CD4-positive, alpha-beta T cell treated with Interferon alpha-2 for 1 hour (primary cell): ENCODE data around the gene C11orf97.
A peak's percentile ranks its signal among the peaks of the same experiment; 100 is the strongest.
"Not testable (repeated sequence)": the region's sequence is repeated elsewhere in the genome, so short reads cannot be mapped to it uniquely, and the experiment has no call there.

Source experiments
- DNase-seq, 2 donors: peaks; one replicate each; pipeline ENCODE4 v3.0.0-alpha.2; 2020 to 2022

The C11orf97 gene

DNA sequence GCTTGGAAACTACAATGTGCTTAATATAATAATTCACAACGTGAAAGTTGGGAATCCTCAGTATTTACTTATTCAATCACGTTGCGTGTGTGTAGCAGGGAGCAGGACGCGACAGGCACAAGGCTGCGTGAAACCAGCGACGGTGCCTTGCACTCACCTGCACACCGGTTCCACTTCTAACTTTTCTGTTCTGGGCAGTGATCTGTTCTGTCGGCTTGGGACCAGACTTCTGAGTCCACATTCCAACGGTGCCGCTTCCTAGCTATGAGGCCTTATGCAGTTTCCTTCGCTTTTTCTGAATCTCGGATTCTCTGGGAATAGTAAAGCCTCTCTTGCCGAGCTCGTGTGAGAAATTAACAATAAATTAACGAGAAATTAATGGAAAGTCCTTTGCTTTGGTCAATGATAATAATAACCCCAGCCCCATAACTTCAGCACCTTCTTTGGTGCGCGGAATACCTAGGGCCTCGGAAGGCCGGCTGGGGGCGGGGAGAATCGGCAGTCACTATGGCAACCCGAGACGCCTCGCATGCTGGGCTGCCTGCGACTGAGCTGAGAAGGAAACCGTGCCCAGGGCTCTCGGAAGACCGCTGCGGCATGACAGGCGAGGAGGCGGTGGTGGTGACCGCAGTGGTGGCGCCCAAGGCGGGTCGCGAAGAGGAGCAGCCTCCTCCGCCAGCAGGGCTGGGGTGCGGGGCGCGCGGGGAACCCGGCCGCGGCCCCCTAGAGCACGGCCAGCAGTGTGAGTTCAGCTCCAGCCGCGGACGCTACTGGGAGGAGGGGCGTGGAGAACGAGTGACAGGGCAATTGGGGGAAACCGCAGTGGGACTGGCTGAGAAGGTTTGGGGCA, at the start of gene C11orf97:
TSS of gene C11orf97 (plus strand) at position 530 of the 850 bp plus-strand sequence. CDS start at position 598, 68 bp downstream.
- peak; percentile 57 to 67 for DNase-seq

GRCh38 chr11:94469416-94469815, 42.8 kb upstream of the C11orf97 start:
- no peak for DNase-seq

GRCh38 chr11:94472916-94473799, 39.1 kb upstream of the C11orf97 start:
- DNase-seq, result peak in 1 of 2 donors; percentile 44

DNA sequence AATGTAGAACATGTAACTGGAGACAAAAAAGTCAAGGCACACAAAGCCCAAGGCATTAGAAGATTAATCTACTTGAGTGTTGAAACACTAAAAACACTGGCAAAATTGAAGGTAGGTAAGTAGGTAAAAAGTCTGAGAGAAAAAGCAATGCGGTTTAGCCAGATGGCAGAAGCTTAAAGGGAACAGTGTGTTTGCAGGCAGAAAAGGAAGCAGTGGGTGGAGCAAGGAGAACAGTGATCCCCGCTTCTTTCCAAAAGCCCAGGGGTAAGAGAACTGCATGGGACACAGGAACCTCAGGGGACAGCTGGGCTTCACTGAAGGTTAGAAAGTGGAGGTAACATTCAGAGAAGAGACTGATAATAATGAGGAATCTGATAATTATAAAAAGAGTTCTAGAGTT, 34.6 kb upstream of the C11orf97 start:
- DNase-seq, result no peak

- DNase-seq, result no peak
Observed at GRCh38 chr11:94481342-94481741, 30.9 kb upstream of the C11orf97 start.

- DNase-seq, result no peak
Observed at GRCh38 chr11:94486068-94486467, 26.2 kb upstream of the C11orf97 start.

DNA sequence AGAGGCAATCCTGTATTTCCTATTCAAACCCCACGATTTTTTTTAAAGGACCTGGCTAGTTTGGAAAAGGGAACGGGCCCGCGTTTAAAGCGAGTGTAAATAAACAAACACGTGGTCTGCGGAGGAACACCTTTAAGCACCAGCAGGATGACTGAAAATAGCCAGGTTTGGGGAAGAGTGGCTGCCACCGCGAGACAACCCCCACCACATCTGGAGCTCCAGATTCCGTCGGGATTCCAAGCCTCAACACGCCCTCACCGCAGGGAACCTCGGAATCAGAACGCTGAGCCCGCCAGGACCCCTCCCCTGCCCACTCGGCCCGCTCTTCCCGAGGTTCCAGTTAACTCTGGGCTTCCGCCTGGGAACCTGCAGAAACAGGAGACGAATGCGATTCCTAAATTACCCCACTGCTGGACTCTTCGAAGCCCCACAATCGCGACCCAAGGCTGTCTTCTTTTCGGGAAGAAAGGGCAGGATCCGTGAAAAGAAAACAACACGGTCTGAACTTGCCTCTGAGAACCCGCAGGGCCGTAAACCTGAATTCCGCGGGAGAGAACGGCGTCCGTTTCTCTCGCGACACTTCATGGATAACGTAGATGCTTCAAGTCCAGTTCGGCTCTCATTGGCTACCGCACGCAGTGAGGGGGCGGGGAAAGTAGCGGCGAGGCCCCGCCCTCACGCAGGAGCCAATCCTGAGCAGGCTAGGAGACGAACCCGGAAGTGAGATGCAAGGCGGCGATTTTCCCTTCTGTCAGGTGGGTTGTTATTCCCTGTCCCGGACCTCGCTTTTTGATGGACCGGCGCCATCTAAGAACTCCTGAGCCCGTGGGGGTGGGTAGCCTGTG, 18.8 kb upstream of the C11orf97 start, which contains the start of the genes ANKRD49 and MRE11:
TSS of gene ANKRD49 (plus strand) at position 704 of the 845 bp plus-strand sequence. CDS start 2,710 bp downstream, outside the sequence.
TSS of gene MRE11 (minus strand) at position 564 of the 845 bp plus-strand sequence. CDS start 1,043 bp downstream, outside the sequence.
- DNase-seq, result peak; percentile 97

GRCh38 chr11:94494126-94494680, 18.1 kb upstream of the C11orf97 start:
- DNase-seq, result no peak

- no peak for DNase-seq
Observed at GRCh38 chr11:94500181-94500580, 12.1 kb upstream of the C11orf97 start.

- no peak for DNase-seq
Observed at GRCh38 chr11:94501522-94501921, 10.7 kb upstream of the C11orf97 start.

DNA sequence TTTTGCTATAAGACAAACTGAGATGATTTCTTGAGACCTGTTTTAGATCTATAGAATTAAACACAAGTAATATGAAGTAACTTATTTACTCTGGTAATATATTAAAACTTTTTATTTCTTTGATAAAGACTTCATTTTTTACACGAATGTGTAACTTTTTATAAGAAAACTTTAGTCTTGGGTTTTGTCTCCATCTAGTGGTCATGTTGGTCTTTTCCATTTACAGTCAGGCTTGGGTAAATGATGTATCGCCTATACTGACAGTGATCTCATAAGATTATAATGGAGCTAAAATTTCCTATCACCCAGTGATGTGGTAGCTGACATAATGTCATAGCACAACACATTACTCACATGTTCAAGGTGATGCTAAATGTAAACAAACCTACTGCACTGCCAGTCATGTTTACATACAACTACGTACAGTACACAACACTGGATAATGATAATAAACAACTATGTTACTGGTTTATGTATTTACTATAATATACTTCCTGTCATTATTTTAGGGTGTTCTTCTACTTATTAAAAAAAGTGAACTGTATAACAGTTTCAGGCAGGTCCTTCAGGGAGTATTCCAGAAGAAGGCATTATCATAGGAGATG, 7.5 kb upstream of the C11orf97 start:
- peak in 1 of 2 donors; percentile 71 for DNase-seq

GRCh38 chr11:94506513-94506912, 5.7 kb upstream of the C11orf97 start:
- DNase-seq, result not testable (repeated sequence)

DNA sequence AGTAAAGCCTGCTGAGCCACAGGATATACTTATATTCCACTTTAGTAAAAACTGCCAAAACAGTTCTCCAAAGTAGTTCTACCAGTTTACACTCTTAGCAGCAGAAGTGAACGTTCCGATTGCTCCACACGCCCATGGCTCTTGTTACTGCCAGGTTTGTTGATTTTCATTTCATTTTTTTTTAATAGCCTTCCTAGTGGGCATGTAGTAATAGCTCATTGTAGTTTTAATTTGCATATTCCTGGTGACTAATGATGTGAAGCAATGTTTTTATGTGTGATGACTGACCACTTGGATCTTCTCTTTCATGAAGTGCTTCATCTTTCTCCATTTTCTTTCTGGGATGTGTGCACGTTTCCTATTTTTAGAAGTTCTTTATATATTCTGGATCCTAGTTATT, 4.8 kb upstream of the C11orf97 start:
- DNase-seq, result no peak

GRCh38 chr11:94513091-94513490, 830 bp downstream of the C11orf97 start:
- DNase-seq, result no peak

GRCh38 chr11:94515398-94515797, 3.1 kb downstream of the C11orf97 start:
- DNase-seq, result no peak

GRCh38 chr11:94516725-94517124, 4.5 kb downstream of the C11orf97 start:
- DNase-seq, result no peak

- no peak for DNase-seq
Observed at GRCh38 chr11:94518300-94518699, 6.0 kb downstream of the C11orf97 start.

GRCh38 chr11:94519478-94520084, 7.3 kb downstream of the C11orf97 start:
- peak in 1 of 2 donors; percentile 52 for DNase-seq

- no peak for DNase-seq
Observed at GRCh38 chr11:94521684-94522083, 9.4 kb downstream of the C11orf97 start.

DNA sequence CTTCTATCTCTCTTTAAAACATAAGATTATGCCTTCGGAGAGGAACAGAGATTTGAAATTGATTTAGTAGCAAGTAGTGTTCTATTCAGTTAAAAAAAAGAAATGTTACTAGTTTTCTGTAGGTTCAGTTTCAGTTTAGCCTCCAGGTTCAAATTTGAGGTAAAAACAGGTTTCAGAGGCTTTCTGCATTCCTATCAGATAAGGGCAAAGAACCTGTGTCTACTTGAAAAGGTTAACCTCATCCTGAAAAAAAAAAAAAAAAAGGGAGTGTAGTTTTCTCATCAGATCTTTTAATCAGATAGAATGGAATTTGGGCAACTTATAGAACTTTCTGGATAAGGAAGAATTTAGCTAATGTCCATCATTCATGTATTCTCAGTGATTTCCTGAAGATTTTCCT, 12.1 kb downstream of the C11orf97 start:
- no peak for DNase-seq
